ENCODE results near the gene ADAM12. TPM values are rescaled to one million over a fixed set of nuclear protein-coding genes. Genes with fewer than 3 reads are reported as not detected.

ADAM12 gene
- total RNA-seq, 1 experiment from 2014 or later = not detected

DNA sequence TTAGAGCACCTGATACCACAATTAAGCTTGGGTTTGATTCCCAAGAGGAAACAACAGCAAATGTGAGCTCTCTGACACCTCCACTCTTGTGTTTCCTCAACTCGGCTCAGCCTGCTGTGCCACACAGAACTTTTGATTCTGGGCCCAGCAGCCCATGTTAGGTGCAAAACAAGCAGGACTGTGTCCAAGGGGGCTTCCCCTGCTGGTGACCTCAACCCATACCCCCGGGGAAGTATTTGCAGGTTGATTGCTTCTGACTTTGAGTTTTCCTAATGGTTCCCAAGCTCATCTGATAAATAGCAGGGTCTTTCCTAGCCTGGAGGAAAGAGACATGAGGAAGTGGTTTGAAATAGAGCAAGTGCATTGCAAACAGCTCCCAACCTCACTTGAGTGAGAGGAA lies 43.5 kb upstream of the ADAM12 start:
- TF ChIP-seq, protein P1, sequence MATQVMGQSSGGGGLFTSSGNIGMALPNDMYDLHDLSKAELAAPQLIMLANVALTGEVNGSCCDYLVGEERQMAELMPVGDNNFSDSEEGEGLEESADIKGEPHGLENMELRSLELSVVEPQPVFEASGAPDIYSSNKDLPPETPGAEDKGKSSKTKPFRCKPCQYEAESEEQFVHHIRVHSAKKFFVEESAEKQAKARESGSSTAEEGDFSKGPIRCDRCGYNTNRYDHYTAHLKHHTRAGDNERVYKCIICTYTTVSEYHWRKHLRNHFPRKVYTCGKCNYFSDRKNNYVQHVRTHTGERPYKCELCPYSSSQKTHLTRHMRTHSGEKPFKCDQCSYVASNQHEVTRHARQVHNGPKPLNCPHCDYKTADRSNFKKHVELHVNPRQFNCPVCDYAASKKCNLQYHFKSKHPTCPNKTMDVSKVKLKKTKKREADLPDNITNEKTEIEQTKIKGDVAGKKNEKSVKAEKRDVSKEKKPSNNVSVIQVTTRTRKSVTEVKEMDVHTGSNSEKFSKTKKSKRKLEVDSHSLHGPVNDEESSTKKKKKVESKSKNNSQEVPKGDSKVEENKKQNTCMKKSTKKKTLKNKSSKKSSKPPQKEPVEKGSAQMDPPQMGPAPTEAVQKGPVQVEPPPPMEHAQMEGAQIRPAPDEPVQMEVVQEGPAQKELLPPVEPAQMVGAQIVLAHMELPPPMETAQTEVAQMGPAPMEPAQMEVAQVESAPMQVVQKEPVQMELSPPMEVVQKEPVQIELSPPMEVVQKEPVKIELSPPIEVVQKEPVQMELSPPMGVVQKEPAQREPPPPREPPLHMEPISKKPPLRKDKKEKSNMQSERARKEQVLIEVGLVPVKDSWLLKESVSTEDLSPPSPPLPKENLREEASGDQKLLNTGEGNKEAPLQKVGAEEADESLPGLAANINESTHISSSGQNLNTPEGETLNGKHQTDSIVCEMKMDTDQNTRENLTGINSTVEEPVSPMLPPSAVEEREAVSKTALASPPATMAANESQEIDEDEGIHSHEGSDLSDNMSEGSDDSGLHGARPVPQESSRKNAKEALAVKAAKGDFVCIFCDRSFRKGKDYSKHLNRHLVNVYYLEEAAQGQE (IDR thresholded peaks at IDR 0.05; ENCODE audit: low read depth) = no peak
- TF ChIP-seq MAX (IDR thresholded peaks at IDR 0.05) = no peak
- no peak for TF ChIP-seq POLR2A (IDR thresholded peaks at IDR 0.05; ENCODE audit: borderline replicate concordance, extremely low read depth, insufficient read depth, insufficient read length)
- TF ChIP-seq EGR1 (IDR thresholded peaks at IDR 0.05; ENCODE audit: low read depth) = no peak
- Histone ChIP-seq H3K36me3 (ENCODE audit: control insufficient read depth in 1 of 2, insufficient read depth in 2 of 2, low read length in 2 of 2) (no peaks in the 10 kb centered on the region), H3K9me3 (ENCODE audit: control insufficient read depth in 1 of 2, insufficient read depth in 1 of 2, low read depth in 1 of 2, low read length in 2 of 2) (no peaks in the 10 kb centered on the region), H4K20me1 (ENCODE audit: insufficient read depth) (no peaks in the 10 kb centered on the region), H3K4me3 (replicated peaks in 1 of 2; ENCODE audit: low read depth in 1 of 2, low read length in 2 of 2) (no peak overlapping the region), H3K4me1 (ENCODE audit: control insufficient read depth in 1 of 2, insufficient read depth in 2 of 2, low read length in 2 of 2) (peaks cover 0 to 4% of the 10 kb centered on the region in 2 experiments; a peak in 1 of 4 replicates), H3K9ac (ENCODE audit: low read length) (no peak overlapping the region), H3K27me3 (ENCODE audit: insufficient read depth, low read length) (peaks cover 18% of the 10 kb centered on the region), H3K79me2 (ENCODE audit: insufficient read depth, low read length) (no peaks in the 10 kb centered on the region), H2AFZ (ENCODE audit: low read depth, low read length, poor library complexity, severe bottlenecking) (no peak overlapping the region), H3K9me2 (ENCODE audit: insufficient read depth) (no peaks in the 10 kb centered on the region), H3K27ac (ENCODE audit: low read depth, low read length) (no peak overlapping the region), H3K4me2 (ENCODE audit: low read length) (no peak overlapping the region)
- no TSS peak for BruUV-seq (replicated peaks)
- intact Hi-C loops (cut with micrococcal nuclease) = no loop called here
- RAD21 ChIA-PET (ENCODE audit: low non-redundant PET in 1 of 2, low total read pairs in 2 of 2, uncharacterized antibody in 2 of 2, unreplicated experiment in 2 of 2) = no interaction called here
- ATAC-seq = no peak
- CTCF ChIA-PET = no interaction called here
- POLR2A ChIA-PET = no interaction called here
- DNase-seq (ENCODE audit: low read depth, low spot score) = no peak

DNA sequence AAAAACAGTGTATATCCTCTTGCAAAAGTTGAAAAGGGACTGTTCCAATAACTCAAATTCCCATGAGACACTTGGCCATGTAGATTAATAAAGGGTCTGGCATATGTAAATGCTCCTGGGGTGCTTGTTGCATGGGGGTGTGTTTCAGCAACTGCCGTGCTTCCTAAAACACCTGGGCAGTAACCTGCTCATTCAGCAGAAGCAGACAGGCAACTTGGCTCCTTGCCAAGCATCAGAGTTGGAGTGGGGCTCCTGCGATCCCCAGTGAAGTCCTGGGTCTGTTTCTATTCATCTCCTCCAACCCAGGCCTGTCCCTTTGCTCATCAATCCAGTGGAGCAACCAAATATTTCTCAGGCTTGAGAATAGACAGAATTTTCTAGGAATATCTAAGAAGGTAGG lies 42.2 kb upstream of the ADAM12 start:
- Histone ChIP-seq H3K36me3 (ENCODE audit: control insufficient read depth in 1 of 2, insufficient read depth in 2 of 2, low read length in 2 of 2) (no peaks in the 10 kb centered on the region), H4K20me1 (ENCODE audit: insufficient read depth) (no peaks in the 10 kb centered on the region), H3K9me2 (ENCODE audit: insufficient read depth) (no peaks in the 10 kb centered on the region), H3K27ac (ENCODE audit: low read depth, low read length) (no peak overlapping the region), H3K9ac (ENCODE audit: low read length) (no peak overlapping the region), H3K79me2 (ENCODE audit: insufficient read depth, low read length) (no peaks in the 10 kb centered on the region), H3K4me2 (ENCODE audit: low read length) (no peak overlapping the region), H3K27me3 (ENCODE audit: insufficient read depth, low read length) (peaks cover 15% of the 10 kb centered on the region), H3K4me3 (replicated peaks in 1 of 2; ENCODE audit: low read depth in 1 of 2, low read length in 2 of 2) (no peak overlapping the region), H3K9me3 (ENCODE audit: control insufficient read depth in 1 of 2, insufficient read depth in 1 of 2, low read depth in 1 of 2, low read length in 2 of 2) (no peaks in the 10 kb centered on the region), H3K4me1 (ENCODE audit: control insufficient read depth in 1 of 2, insufficient read depth in 2 of 2, low read length in 2 of 2) (peaks cover 0 to 4% of the 10 kb centered on the region in 2 experiments; a peak in 1 of 4 replicates), H2AFZ (ENCODE audit: low read depth, low read length, poor library complexity, severe bottlenecking) (no peak overlapping the region)
- ChIA-PET POLR2A (no interaction called here), CTCF (no interaction called here), RAD21 (ENCODE audit: low non-redundant PET in 1 of 2, low total read pairs in 2 of 2, uncharacterized antibody in 2 of 2, unreplicated experiment in 2 of 2) (no interaction called here)
- intact Hi-C loops (cut with micrococcal nuclease) = no loop called here
- no TSS peak for BruUV-seq (replicated peaks)
- no peak for ATAC-seq
- no peak for DNase-seq (ENCODE audit: low read depth, low spot score)
- TF ChIP-seq ELF1 (IDR thresholded peaks at IDR 0.05; ENCODE audit: borderline replicate concordance, low read depth) (no peak), CEBPB (IDR thresholded peaks at IDR 0.05; ENCODE audit: low read depth) (no peak), POLR2A (IDR thresholded peaks at IDR 0.05; ENCODE audit: borderline replicate concordance, extremely low read depth, insufficient read depth, insufficient read length) (no peak), EGR1 (IDR thresholded peaks at IDR 0.05; ENCODE audit: low read depth) (no peak), YY1 (IDR thresholded peaks at IDR 0.05; ENCODE audit: extremely low read depth, insufficient replicate concordance, low read depth, low read length) (no peak), TCF7L2 (IDR thresholded peaks at IDR 0.05; ENCODE audit: borderline replicate concordance, extremely low read depth, insufficient read depth, insufficient read length) (no peak), SP1 (IDR thresholded peaks at IDR 0.05; ENCODE audit: low read depth) (no peak), FOSL1 (IDR thresholded peaks at IDR 0.05; ENCODE audit: low read depth) (no peak), SIN3A (IDR thresholded peaks at IDR 0.05; ENCODE audit: low read depth) (no peak), ZBTB33 (IDR thresholded peaks at IDR 0.05; ENCODE audit: extremely low read depth, insufficient replicate concordance, low read length) (no peak)
- TF ChIP-seq, protein P2, sequence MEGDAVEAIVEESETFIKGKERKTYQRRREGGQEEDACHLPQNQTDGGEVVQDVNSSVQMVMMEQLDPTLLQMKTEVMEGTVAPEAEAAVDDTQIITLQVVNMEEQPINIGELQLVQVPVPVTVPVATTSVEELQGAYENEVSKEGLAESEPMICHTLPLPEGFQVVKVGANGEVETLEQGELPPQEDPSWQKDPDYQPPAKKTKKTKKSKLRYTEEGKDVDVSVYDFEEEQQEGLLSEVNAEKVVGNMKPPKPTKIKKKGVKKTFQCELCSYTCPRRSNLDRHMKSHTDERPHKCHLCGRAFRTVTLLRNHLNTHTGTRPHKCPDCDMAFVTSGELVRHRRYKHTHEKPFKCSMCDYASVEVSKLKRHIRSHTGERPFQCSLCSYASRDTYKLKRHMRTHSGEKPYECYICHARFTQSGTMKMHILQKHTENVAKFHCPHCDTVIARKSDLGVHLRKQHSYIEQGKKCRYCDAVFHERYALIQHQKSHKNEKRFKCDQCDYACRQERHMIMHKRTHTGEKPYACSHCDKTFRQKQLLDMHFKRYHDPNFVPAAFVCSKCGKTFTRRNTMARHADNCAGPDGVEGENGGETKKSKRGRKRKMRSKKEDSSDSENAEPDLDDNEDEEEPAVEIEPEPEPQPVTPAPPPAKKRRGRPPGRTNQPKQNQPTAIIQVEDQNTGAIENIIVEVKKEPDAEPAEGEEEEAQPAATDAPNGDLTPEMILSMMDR (IDR thresholded peaks at IDR 0.05 in 2 of 3, conservative IDR thresholded peaks at IDR 0.05 in 1 of 3; ENCODE audit: borderline replicate concordance in 1 of 3, insufficient read depth in 1 of 3, low read depth in 2 of 3, low read length in 2 of 3) = no peak
